GM23338 (cell line): Measurements from ENCODE around the gene ANKRD23. TPM values are rescaled to one million over a fixed set of nuclear protein-coding genes. Genes with fewer than 3 reads are reported as not detected.

Source experiments
- ATAC-seq: fragments of 200-7000 bp; cut with Tn5 transposase; 3 replicates; pipeline ENCODE4 v1.9.1; 2020
- DNase-seq: peaks from one replicate; pipeline ENCODE4 v3.0.0-alpha.2; 2015; ENCODE audit warnings: low spot score
- H2AFZ ChIP-seq: fragments of 200-600 bp; sonication (generic); 2 replicates; pipeline ENCODE4 v1.8.0; 2016; ENCODE audit warnings: antibody characterized with exemption, mild to moderate bottlenecking, moderate library complexity
- H3F3A ChIP-seq: fragments of 200-600 bp; sonication (generic); replicated peaks from 2 replicates; pipeline ENCODE4 v1.8.0; 2017; ENCODE audit warnings: antibody characterized with exemption, mixed run types, low read depth
- H3K27ac ChIP-seq: fragments of 200-600 bp; sonication (generic); 2 replicates; pipeline ENCODE4 v1.6.1; 2016; ENCODE audit warnings: low read depth
- H3K27me3 ChIP-seq: fragments of 200-600 bp; sonication (generic); 2 replicates; pipeline ENCODE4 v1.8.0; 2016; ENCODE audit warnings: mild to moderate bottlenecking, mixed run types, moderate library complexity; ENCODE audit not compliant: insufficient read depth
- H3K36me3 ChIP-seq: fragments of 200-600 bp; sonication (generic); 2 replicates; pipeline ENCODE4 v1.8.0; 2016; ENCODE audit warnings: mild to moderate bottlenecking; ENCODE audit not compliant: insufficient read depth
- H3K4me1 ChIP-seq: fragments of 200-600 bp; sonication (generic); 2 replicates; pipeline ENCODE4 v1.8.0; 2016; ENCODE audit warnings: mild to moderate bottlenecking, moderate library complexity; ENCODE audit not compliant: insufficient read depth
- H3K4me2 ChIP-seq: fragments of 200-600 bp; sonication (generic); 2 replicates; pipeline ENCODE4 v1.7.1; 2017; ENCODE audit warnings: mixed run types
- H3K4me3 ChIP-seq: fragments of 200-600 bp; sonication (generic); 2 replicates; pipeline ENCODE4 v1.6.1; 2016; ENCODE audit warnings: mixed run types
- H3K79me2 ChIP-seq: fragments of 200-600 bp; sonication (generic); replicated peaks from 2 replicates; pipeline ENCODE4 v1.8.0; 2017; ENCODE audit warnings: mild to moderate bottlenecking; ENCODE audit not compliant: insufficient read depth
- H3K9me2 ChIP-seq: fragments of 200-600 bp; sonication (generic); 2 replicates; pipeline ENCODE4 v1.8.0; 2017; ENCODE audit not compliant: insufficient read depth
- H4K20me1 ChIP-seq: fragments of 200-600 bp; sonication (generic); replicated peaks from 2 replicates; pipeline ENCODE4 v1.8.0; 2017; ENCODE audit warnings: mild to moderate bottlenecking; ENCODE audit not compliant: insufficient read depth
- H3K27ac Mint-ChIP-seq: 2 replicates; pipeline ENCODE4 v1.8.0; 2020; ENCODE audit warnings: inconsistent platforms, mild to moderate bottlenecking, moderate library complexity, mixed read lengths
- H3K27me3 Mint-ChIP-seq: 3 replicates; pipeline ENCODE4 v1.8.0; 2022; ENCODE audit warnings: low read depth, mild to moderate bottlenecking, moderate library complexity, mixed read lengths, inconsistent platforms; ENCODE audit not compliant: insufficient read depth, poor library complexity
- H3K36me3 Mint-ChIP-seq: 3 replicates; pipeline ENCODE4 v1.8.0; 2021; ENCODE audit warnings: low read depth, mild to moderate bottlenecking, inconsistent platforms, moderate library complexity, mixed read lengths
- H3K4me1 Mint-ChIP-seq: 3 replicates; pipeline ENCODE4 v1.8.0; 2020; ENCODE audit warnings: mild to moderate bottlenecking, inconsistent platforms, mixed read lengths
- H3K4me3 Mint-ChIP-seq: 3 replicates; pipeline ENCODE4 v1.8.0; 2021; ENCODE audit warnings: moderate library complexity, mild to moderate bottlenecking, inconsistent platforms, mixed read lengths
- H3K9me3 Mint-ChIP-seq: 3 replicates; pipeline ENCODE4 v1.8.0; 2020; ENCODE audit warnings: moderate library complexity, mild to moderate bottlenecking, inconsistent platforms, mixed read lengths
- ETS1 ChIP-seq: IDR thresholded peaks from 2 replicates; pipeline ENCODE4 v1.6.1; 2016; ENCODE audit warnings: antibody characterized with exemption
- EZH2 ChIP-seq: fragments of 200-600 bp; sonication (generic); IDR thresholded peaks from one replicate; pipeline ENCODE4 v1.8.0; 2017; ENCODE audit warnings: antibody characterized with exemption, mild to moderate bottlenecking, low read depth; ENCODE audit not compliant: unreplicated experiment
- EZH2phosphoT487 ChIP-seq: fragments of 200-600 bp; sonication (generic); IDR thresholded peaks from one replicate; pipeline ENCODE4 v1.8.1; 2018; ENCODE audit warnings: antibody characterized with exemption; ENCODE audit not compliant: unreplicated experiment
- NANOG ChIP-seq: IDR thresholded peaks from 2 replicates; pipeline ENCODE4 v1.6.1; 2016; ENCODE audit warnings: antibody characterized with exemption, borderline replicate concordance
- STAT1 ChIP-seq: IDR thresholded peaks from one replicate; pipeline ENCODE4 v1.6.1; 2016; ENCODE audit warnings: antibody characterized with exemption; ENCODE audit not compliant: unreplicated experiment
- ZNF114 ChIP-seq: fragments of 250-450 bp; sonication (Bioruptor Pico); IDR thresholded peaks from 2 replicates; pipeline ENCODE4 v1.5.0; 2020; ENCODE audit warnings: mild to moderate bottlenecking, moderate library complexity
- polyA plus RNA-seq: library from polyadenylated mRNA; unstranded; fragments of >200 nt; fragmentation: Nextera tagmentation; extraction: Ambion mirVana; gene quantifications from 2 replicates; pipeline ENCODE4 v1.2.1, GENCODE V29; 2016
- total RNA-seq: library from RNA; depleted of rRNA; stranded (reverse); fragments of >200 nt; shearing (Covaris generic); gene quantifications from 2 replicates; pipeline ENCODE4 v1.2.3, GENCODE V29; 2014
- TF ChIP-seq, protein P1 (sequence below): fragments of 250-450 bp; sonication (Bioruptor Pico); IDR thresholded peaks from 2 replicates; pipeline ENCODE4 v1.5.0; 2020; ENCODE audit warnings: mild to moderate bottlenecking, moderate library complexity
- TF ChIP-seq, protein P2 (sequence below): IDR thresholded peaks from one replicate; pipeline ENCODE4 v1.6.1; 2018; ENCODE audit warnings: antibody characterized with exemption; ENCODE audit not compliant: unreplicated experiment

ANKRD23 gene
- total and polyA plus RNA-seq, 2 experiments from 2014 or later, result 4.0 to 5.0 TPM

DNA sequence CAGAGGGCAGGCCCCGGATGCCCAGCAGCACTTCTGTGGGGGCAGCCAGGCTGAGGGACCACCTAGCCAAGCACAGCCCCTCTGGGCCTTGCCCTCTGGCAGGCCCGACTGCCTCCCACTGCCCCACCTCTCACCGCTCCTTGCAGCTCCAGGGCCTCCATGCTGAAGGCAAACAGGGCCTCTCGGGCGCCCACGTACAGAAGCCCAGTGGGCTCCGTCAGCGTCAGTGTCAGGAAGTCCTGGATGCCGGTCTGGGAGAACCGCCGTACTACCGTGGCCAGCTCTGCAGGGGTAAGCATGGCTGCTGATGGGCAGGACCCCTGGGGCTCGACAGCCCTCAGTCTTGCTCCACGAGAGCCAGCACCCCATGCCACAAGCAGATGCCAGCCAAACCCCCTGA is 22.3 kb upstream of the ANKRD23 start:
- Histone ChIP-seq H3K9me2 (no peaks in the 10 kb centered on the region), H3K27ac (no peak overlapping the region), H3K36me3 (peaks cover 30% of the 10 kb centered on the region; the same call in 1 of the 2 replicates), H3K79me2 (peaks cover 36% of the 10 kb centered on the region), H3F3A (peaks cover 9% of the 10 kb centered on the region; the same call in 1 of the 2 replicates), H2AFZ (no peak overlapping the region), H3K4me1 (peaks cover 15% of the 10 kb centered on the region), H3K27me3 (no peaks in the 10 kb centered on the region), H4K20me1 (no peaks in the 10 kb centered on the region; the same call in none of the 2 replicates), H3K4me3 (no peak overlapping the region), H3K4me2 (no peak overlapping the region)
- no peak overlapping the region for H3K27ac Mint-ChIP-seq
- H3K4me1 Mint-ChIP-seq, result peaks cover 22% of the 10 kb centered on the region
- DNase-seq (no peak), ATAC-seq (no peak)
- no peaks in the 10 kb centered on the region; the same call in 2 of the 3 replicates for H3K9me3 Mint-ChIP-seq
- H3K27me3 Mint-ChIP-seq, result peaks cover 17% of the 10 kb centered on the region
- TF ChIP-seq EZH2, result no peak
- no peak for TF ChIP-seq STAT1
- TF ChIP-seq, protein P1, sequence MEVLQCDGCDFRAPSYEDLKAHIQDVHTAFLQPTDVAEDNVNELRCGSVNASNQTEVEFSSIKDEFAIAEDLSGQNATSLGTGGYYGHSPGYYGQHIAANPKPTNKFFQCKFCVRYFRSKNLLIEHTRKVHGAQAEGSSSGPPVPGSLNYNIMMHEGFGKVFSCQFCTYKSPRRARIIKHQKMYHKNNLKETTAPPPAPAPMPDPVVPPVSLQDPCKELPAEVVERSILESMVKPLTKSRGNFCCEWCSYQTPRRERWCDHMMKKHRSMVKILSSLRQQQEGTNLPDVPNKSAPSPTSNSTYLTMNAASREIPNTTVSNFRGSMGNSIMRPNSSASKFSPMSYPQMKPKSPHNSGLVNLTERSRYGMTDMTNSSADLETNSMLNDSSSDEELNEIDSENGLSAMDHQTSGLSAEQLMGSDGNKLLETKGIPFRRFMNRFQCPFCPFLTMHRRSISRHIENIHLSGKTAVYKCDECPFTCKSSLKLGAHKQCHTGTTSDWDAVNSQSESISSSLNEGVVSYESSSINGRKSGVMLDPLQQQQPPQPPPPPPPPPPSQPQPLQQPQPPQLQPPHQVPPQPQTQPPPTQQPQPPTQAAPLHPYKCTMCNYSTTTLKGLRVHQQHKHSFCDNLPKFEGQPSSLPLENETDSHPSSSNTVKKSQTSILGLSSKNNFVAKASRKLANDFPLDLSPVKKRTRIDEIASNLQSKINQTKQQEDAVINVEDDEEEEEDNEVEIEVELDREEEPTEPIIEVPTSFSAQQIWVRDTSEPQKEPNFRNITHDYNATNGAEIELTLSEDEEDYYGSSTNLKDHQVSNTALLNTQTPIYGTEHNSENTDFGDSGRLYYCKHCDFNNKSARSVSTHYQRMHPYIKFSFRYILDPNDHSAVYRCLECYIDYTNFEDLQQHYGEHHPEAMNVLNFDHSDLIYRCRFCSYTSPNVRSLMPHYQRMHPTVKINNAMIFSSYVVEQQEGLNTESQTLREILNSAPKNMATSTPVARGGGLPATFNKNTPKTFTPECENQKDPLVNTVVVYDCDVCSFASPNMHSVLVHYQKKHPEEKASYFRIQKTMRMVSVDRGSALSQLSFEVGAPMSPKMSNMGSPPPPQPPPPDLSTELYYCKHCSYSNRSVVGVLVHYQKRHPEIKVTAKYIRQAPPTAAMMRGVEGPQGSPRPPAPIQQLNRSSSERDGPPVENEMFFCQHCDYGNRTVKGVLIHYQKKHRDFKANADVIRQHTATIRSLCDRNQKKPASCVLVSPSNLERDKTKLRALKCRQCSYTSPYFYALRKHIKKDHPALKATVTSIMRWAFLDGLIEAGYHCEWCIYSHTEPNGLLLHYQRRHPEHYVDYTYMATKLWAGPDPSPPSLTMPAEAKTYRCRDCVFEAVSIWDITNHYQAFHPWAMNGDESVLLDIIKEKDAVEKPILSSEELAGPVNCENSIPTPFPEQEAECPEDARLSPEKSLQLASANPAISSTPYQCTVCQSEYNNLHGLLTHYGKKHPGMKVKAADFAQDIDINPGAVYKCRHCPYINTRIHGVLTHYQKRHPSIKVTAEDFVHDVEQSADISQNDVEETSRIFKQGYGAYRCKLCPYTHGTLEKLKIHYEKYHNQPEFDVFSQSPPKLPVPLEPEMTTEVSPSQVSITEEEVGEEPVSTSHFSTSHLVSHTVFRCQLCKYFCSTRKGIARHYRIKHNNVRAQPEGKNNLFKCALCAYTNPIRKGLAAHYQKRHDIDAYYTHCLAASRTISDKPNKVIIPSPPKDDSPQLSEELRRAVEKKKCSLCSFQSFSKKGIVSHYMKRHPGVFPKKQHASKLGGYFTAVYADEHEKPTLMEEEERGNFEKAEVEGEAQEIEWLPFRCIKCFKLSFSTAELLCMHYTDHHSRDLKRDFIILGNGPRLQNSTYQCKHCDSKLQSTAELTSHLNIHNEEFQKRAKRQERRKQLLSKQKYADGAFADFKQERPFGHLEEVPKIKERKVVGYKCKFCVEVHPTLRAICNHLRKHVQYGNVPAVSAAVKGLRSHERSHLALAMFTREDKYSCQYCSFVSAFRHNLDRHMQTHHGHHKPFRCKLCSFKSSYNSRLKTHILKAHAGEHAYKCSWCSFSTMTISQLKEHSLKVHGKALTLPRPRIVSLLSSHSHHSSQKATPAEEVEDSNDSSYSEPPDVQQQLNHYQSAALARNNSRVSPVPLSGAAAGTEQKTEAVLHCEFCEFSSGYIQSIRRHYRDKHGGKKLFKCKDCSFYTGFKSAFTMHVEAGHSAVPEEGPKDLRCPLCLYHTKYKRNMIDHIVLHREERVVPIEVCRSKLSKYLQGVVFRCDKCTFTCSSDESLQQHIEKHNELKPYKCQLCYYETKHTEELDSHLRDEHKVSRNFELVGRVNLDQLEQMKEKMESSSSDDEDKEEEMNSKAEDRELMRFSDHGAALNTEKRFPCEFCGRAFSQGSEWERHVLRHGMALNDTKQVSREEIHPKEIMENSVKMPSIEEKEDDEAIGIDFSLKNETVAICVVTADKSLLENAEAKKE (CRISPR knock-in tag), result no peak
- no peak for TF ChIP-seq NANOG
- no peak for TF ChIP-seq EZH2phosphoT487
- TF ChIP-seq, protein P2, sequence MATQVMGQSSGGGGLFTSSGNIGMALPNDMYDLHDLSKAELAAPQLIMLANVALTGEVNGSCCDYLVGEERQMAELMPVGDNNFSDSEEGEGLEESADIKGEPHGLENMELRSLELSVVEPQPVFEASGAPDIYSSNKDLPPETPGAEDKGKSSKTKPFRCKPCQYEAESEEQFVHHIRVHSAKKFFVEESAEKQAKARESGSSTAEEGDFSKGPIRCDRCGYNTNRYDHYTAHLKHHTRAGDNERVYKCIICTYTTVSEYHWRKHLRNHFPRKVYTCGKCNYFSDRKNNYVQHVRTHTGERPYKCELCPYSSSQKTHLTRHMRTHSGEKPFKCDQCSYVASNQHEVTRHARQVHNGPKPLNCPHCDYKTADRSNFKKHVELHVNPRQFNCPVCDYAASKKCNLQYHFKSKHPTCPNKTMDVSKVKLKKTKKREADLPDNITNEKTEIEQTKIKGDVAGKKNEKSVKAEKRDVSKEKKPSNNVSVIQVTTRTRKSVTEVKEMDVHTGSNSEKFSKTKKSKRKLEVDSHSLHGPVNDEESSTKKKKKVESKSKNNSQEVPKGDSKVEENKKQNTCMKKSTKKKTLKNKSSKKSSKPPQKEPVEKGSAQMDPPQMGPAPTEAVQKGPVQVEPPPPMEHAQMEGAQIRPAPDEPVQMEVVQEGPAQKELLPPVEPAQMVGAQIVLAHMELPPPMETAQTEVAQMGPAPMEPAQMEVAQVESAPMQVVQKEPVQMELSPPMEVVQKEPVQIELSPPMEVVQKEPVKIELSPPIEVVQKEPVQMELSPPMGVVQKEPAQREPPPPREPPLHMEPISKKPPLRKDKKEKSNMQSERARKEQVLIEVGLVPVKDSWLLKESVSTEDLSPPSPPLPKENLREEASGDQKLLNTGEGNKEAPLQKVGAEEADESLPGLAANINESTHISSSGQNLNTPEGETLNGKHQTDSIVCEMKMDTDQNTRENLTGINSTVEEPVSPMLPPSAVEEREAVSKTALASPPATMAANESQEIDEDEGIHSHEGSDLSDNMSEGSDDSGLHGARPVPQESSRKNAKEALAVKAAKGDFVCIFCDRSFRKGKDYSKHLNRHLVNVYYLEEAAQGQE, result no peak
- TF ChIP-seq ZNF114 (CRISPR knock-in tag), result no peak
- no peak for TF ChIP-seq ETS1
- peaks cover 61% of the 10 kb centered on the region for H3K36me3 Mint-ChIP-seq
- no peak overlapping the region for H3K4me3 Mint-ChIP-seq
